Tibial artery (tissue), 4 donors: ENCODE results near the gene PLEKHB2.

Source experiments
- DNase-seq, 2 donors: peaks; one replicate each; pipeline ENCODE4 v3.0.0-alpha.2; 2019
- H3K27ac ChIP-seq, 2 donors: fragments of 200-600 bp; sonication (generic) in 1 of 2; 1 replicate in 1 of 2; 2 replicates in 1 of 2; pipeline ENCODE4 v1.5.1; 2018 to 2019; ENCODE audit warnings: mild to moderate bottlenecking in 1 of 2
- H3K27me3 ChIP-seq, 2 donors: fragments of 200-600 bp; sonication (generic) in 1 of 2; one replicate each; pipeline versions ENCODE4 v1.5.1 to v1.6.0; 2016 to 2019
- H3K36me3 ChIP-seq, 3 donors: fragments of 200-600 bp; sonication (generic) in 2 of 3; one replicate each; pipeline ENCODE4 v1.5.1; 2016 to 2019; ENCODE audit warnings: mild to moderate bottlenecking in 2 of 3
- H3K4me1 ChIP-seq, 4 donors: fragments of 200-600 bp; sonication (generic) in 2 of 4; 1 replicate in 3 of 4; 2 replicates in 1 of 4; pipeline ENCODE4 v1.5.1; 2016 to 2019
- H3K4me3 ChIP-seq, 2 donors: fragments of 200-600 bp; sonication (generic) in 1 of 2; 1 replicate in 1 of 2; 2 replicates in 1 of 2; pipeline ENCODE4 v1.5.1; 2018 to 2019; ENCODE audit warnings: mild to moderate bottlenecking in 2 of 2
- H3K9me3 ChIP-seq, 3 donors: fragments of 200-600 bp; sonication (generic) in 1 of 3; one replicate each; pipeline ENCODE4 v1.5.1; 2016 to 2019
- CTCF ChIP-seq, 2 experiments: fragments of 200-600 bp in 1 of 2; fragments of 450-650 bp in 1 of 2; IDR thresholded peaks; one replicate each; pipeline ENCODE4 v1.5.1; 2017 to 2019; ENCODE audit warnings: antibody characterized with exemption in 2 of 2, mild to moderate bottlenecking in 1 of 2, moderate library complexity in 1 of 2
- intact Hi-C: fragments of 100-400 bp; cut with DNase I; formaldehyde crosslinking; loops from one replicate; pipeline ENCODE4 v1.15.0; 2023; ENCODE audit warnings: low total_unique reads

PLEKHB2 gene

GRCh38 chr2:131115752-131116151 lies 10.6 kb downstream of the PLEKHB2 start:
- Histone ChIP-seq H3K27ac (no peak overlapping the region), H3K9me3 (no peaks in the 10 kb centered on the region), H3K4me1 (peaks cover 0 to 13% (median 4%) of the 10 kb centered on the region in 4 donors), H3K27me3 (no peaks in the 10 kb centered on the region), H3K36me3 (peaks cover 0 to 3% (median 0%) of the 10 kb centered on the region in 3 donors), H3K4me3 (no peak overlapping the region)
- DNase-seq = no peak
- intact Hi-C loops = no loop called here
- no peak for TF ChIP-seq CTCF (IDR thresholded peaks at IDR 0.05)

- Histone ChIP-seq H3K4me1 (peaks cover 0 to under 1% (median 0%) of the 10 kb centered on the region in 4 donors), H3K4me3 (no peak overlapping the region), H3K9me3 (no peaks in the 10 kb centered on the region), H3K27ac (no peak overlapping the region), H3K36me3 (peaks cover 2 to 23% (median 13%) of the 10 kb centered on the region in 3 donors), H3K27me3 (no peaks in the 10 kb centered on the region)
- no peak for TF ChIP-seq CTCF (IDR thresholded peaks at IDR 0.05)
- no peak for DNase-seq
- intact Hi-C loops = no loop called here
Measured at GRCh38 chr2:131120815-131121317, 15.7 kb downstream of the PLEKHB2 start.

- Histone ChIP-seq H3K4me3 (no peak overlapping the region), H3K36me3 (peaks cover 8 to 29% (median 19%) of the 10 kb centered on the region in 3 donors), H3K27me3 (no peaks in the 10 kb centered on the region), H3K9me3 (no peaks in the 10 kb centered on the region), H3K4me1 (peaks cover 0 to 6% (median 0%) of the 10 kb centered on the region in 4 donors), H3K27ac (no peak overlapping the region)
- DNase-seq = no peak
- no peak for TF ChIP-seq CTCF (IDR thresholded peaks at IDR 0.05)
- intact Hi-C loops = no loop called here
Measured at GRCh38 chr2:131121464-131121863, 16.3 kb downstream of the PLEKHB2 start.

- H3K36me3 ChIP-seq = peaks cover 8 to 40% (median 29%) of the 10 kb centered on the region in 3 donors
- no peak overlapping the region for H3K27ac ChIP-seq
- no peak overlapping the region for H3K4me3 ChIP-seq
- no peaks in the 10 kb centered on the region for H3K27me3 ChIP-seq
- no peak for DNase-seq
- no peak for TF ChIP-seq CTCF (IDR thresholded peaks at IDR 0.05)
- intact Hi-C loops = no loop called here
- peaks cover 0 to 6% (median 0%) of the 10 kb centered on the region in 4 donors for H3K4me1 ChIP-seq
- H3K9me3 ChIP-seq = no peaks in the 10 kb centered on the region
Measured at GRCh38 chr2:131122496-131122895, 17.4 kb downstream of the PLEKHB2 start.

GRCh38 chr2:131123192-131123591 lies 18.1 kb downstream of the PLEKHB2 start:
- Histone ChIP-seq H3K27me3 (no peaks in the 10 kb centered on the region), H3K36me3 (peaks cover 14 to 47% (median 35%) of the 10 kb centered on the region in 3 donors), H3K9me3 (no peaks in the 10 kb centered on the region), H3K4me3 (no peak overlapping the region), H3K27ac (no peak overlapping the region), H3K4me1 (peaks cover 0 to 6% (median 0%) of the 10 kb centered on the region in 4 donors)
- TF ChIP-seq CTCF (IDR thresholded peaks at IDR 0.05) = no peak
- no peak for DNase-seq
- intact Hi-C loops = no loop called here
